Motor neuron (in vitro differentiated cells): ENCODE results near the gene YEATS4. TPM values are rescaled to one million over a fixed set of nuclear protein-coding genes. Genes with fewer than 3 reads are reported as not detected.
A peak's percentile ranks its signal among the peaks of the same experiment; 100 is the strongest.

Source experiments
- ATAC-seq, 8 experiments: fragments of 200-7000 bp; cut with Tn5 transposase; replicated peaks in 6 of 8; 2 replicates each; pipeline ENCODE4 v1.8.0; 2021; ENCODE audit warnings: mild to moderate bottlenecking in 8 of 8, moderate library complexity in 8 of 8
- H3K27ac ChIP-seq, 2 donors: fragments of 250-450 bp; sonication (Bioruptor Pico); 2 replicates each; pipeline ENCODE4 v1.9.0; 2021; ENCODE audit warnings: antibody characterized with exemption in 2 of 2, mild to moderate bottlenecking in 2 of 2, moderate library complexity in 1 of 2
- H3K4me1 ChIP-seq, 2 donors: fragments of 250-450 bp; sonication (Bioruptor Pico); replicated peaks in 1 of 2; 2 replicates each; pipeline ENCODE4 v1.6.1; 2021; ENCODE audit warnings: antibody characterized with exemption in 2 of 2, mild to moderate bottlenecking in 2 of 2, moderate library complexity in 1 of 2
- H3K4me3 ChIP-seq, 5 donors: fragments of 250-450 bp; sonication (Bioruptor Pico); 2 replicates each; pipeline ENCODE4 v1.9.0; 2021; ENCODE audit warnings: antibody characterized with exemption in 5 of 5, mild to moderate bottlenecking in 5 of 5, moderate library complexity in 4 of 5
- WGBS, 10 experiments: fragments of 450-650 bp; shearing (Covaris generic); methylation state at CpG; one replicate each; pipeline ENCODE4 v1.0.0; 2022; 5-methylcytosine and 5-hydroxymethylcytosine counted together
- in situ Hi-C, 9 experiments: fragments of 400-800 bp; cut with MboI; loops; one replicate each; pipeline ENCODE4 v1.15.0; 2021; ENCODE audit warnings: low sequenced_read_pairs in 9 of 9, low pct_unique_long_range_greater_than_20kb in 2 of 9; ENCODE audit not compliant: unreplicated experiment in 9 of 9
- total RNA-seq, 8 experiments: library from RNA; unstranded; fragments of 300-600 nt; gene quantifications; 2 replicates each; pipeline versions ENCODE4 v1.2.3 to v1.2.4, GENCODE V29; 2022

Gene YEATS4
- total RNA-seq, 8 experiments from 2014 or later: 16.1 to 33.4 (median 28.5) TPM

- H3K4me3 ChIP-seq: no peak overlapping the region
- 67 to 100% (median 90%) methylated on average over 1 to 5 of the region's 8 CpGs; no CpG with 5 or more reads in 4 of the 10 experiments for WGBS, 10 experiments
- H3K4me1 ChIP-seq: no peaks in the 10 kb centered on the region
- ATAC-seq: no peak
- no peak overlapping the region for H3K27ac ChIP-seq
- in situ Hi-C loops: no loop called here
Observed at GRCh38 chr12:69431591-69432222, 72.2 kb downstream of the YEATS4 start.

GRCh38 chr12:69433653-69434052 lies 74.1 kb downstream of the YEATS4 start:
- peak in 1 of 8 experiments; percentile 46 for ATAC-seq
- WGBS, 10 experiments: 14 to 100% (median 92%) methylated on average over 1 to 3 of the region's 3 CpGs; no CpG with 5 or more reads in 1 of the 10 experiments
- Histone ChIP-seq H3K4me1 (no peaks in the 10 kb centered on the region), H3K4me3 (no peak overlapping the region), H3K27ac (no peak overlapping the region)
- in situ Hi-C loops: no loop called here

DNA sequence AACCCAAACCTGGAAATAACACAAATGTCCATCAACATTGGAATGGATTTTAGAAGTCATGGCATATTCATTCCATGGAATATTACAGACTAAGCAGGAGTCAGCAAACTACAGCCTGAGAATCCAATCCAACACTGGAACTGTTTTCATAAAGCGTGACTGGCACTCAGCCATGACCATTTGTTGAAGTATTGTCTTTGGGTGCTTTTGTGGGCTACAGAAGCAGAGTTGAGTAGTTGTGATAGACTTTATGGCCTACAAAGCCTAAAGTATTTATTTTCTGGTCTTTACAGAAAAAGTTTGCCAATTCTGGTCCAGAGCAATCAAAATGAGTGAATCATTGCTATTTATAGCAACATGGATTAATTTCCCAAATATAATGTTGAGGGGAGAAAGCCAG lies 76.1 kb downstream of the YEATS4 start:
- no peak for ATAC-seq
- Histone ChIP-seq H3K27ac (no peak overlapping the region), H3K4me3 (no peak overlapping the region), H3K4me1 (no peaks in the 10 kb centered on the region)
- WGBS, 10 experiments: 78 to 90% (median 83%) methylated on average over 1 of the region's 1 CpG; no CpG with 5 or more reads in 6 of the 10 experiments
- in situ Hi-C loops: no loop called here

DNA sequence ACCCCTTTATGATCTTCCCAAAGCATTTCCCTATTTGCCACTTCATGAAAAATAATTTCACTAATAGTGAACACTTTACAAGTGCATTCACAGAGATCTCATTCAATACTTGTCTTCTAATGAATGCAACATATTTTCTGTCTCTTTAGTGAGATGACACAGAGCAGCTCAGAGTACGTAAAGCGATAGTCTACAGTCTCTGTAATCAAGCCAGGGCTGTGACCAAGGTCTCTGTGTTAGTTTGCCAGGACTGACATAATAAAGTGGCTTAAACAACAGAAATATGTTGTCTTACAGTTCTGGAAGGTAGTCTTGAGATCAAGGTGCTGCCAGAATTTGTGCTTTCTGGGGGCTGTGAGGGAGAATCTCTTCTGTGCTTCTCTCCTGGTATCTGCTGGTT lies 77.5 kb downstream of the YEATS4 start:
- in situ Hi-C loops: no loop called here

GRCh38 chr12:69438539-69438938 lies 79.0 kb downstream of the YEATS4 start:
- H3K4me3 ChIP-seq: no peak overlapping the region
- no peak for ATAC-seq
- H3K4me1 ChIP-seq: no peaks in the 10 kb centered on the region
- WGBS, 10 experiments: 86 to 100% (median 91%) methylated on average over 1 to 3 of the region's 3 CpGs; no CpG with 5 or more reads in 2 of the 10 experiments
- in situ Hi-C loops: no loop called here
- no peak overlapping the region for H3K27ac ChIP-seq

More for the DNA sequence above, 77.5 kb downstream of the YEATS4 start:
- whole genome bisulfite sequencing, 10 experiments: 92 to 100% (median 100%) methylated on average over 1 to 2 of the region's 2 CpGs; no CpG with 5 or more reads in 3 of the 10 experiments
- ATAC-seq: no peak
- Histone ChIP-seq H3K4me1 (no peaks in the 10 kb centered on the region), H3K27ac (no peak overlapping the region), H3K4me3 (no peak overlapping the region)

DNA sequence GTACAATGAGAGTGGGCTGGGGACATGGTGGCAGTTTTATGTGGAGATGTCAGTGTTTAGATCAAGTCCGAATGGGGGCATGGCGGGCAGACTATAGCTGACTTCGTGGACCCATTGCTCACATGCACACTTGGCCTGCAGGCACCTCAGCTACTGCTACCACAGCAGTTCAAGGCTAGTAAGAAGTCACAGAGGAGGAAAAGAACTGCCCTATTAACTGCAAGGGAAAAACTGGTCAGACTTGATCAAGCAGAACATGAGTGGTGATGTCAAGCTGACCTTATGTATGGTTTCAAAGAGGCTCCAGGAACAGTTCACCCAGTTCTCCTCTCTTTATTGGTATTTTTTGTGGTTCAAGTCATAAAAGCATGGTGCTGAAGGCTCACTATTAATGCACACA lies 80.5 kb downstream of the YEATS4 start:
- ATAC-seq: no peak
- 47 to 95% (median 85%) methylated on average over 2 to 3 of the region's 3 CpGs; no CpG with 5 or more reads in 3 of the 10 experiments for WGBS, 10 experiments

More for the DNA sequence above, 80.5 kb downstream of the YEATS4 start:
- no peak overlapping the region for H3K4me3 ChIP-seq
- no peaks in the 10 kb centered on the region for H3K4me1 ChIP-seq
- H3K27ac ChIP-seq: no peak overlapping the region
- in situ Hi-C loops: no loop called here

Other genes starting within 250 kb of the YEATS4 start
- gene CPSF6, start 120.2 kb upstream of the YEATS4 start, total RNA-seq: 10 to 100 TPM; 31.1 to 95.1 (median 63.8) TPM
- gene LYZ, start 11.4 kb upstream of the YEATS4 start, total RNA-seq: under 1 TPM in 4 of 8 experiments, not detected in 4; 0.11 to 0.31 (median 0.18) TPM
- gene FRS2, start 110.6 kb downstream of the YEATS4 start, total RNA-seq: 10 to 100 TPM; 20.9 to 49.0 (median 32.6) TPM
- 100 to 1,000 TPM; 179 to 338 (median 260) TPM for gene CCT2, start 225.7 kb downstream of the YEATS4 start, total RNA-seq